Right ventricle myocardium inferior (tissue), 1 donor: ENCODE measurements around the gene MCM8. TPM values are rescaled to one million over a fixed set of nuclear protein-coding genes. Genes with fewer than 3 reads are reported as not detected.
A peak's percentile ranks its signal among the peaks of the same experiment; 100 is the strongest.

Experiments
- ATAC-seq: fragments of 200-7000 bp; cut with Tn5 transposase; one replicate; pipeline ENCODE4 v1.9.1; 2020; ENCODE audit warnings: mild to moderate bottlenecking, moderate library complexity
- DNase-seq: peaks from one replicate; pipeline ENCODE4 v3.0.0; 2021; ENCODE audit errors: missing footprints
- intact Hi-C: fragments of 100-400 bp; cut with DNase I; formaldehyde crosslinking; loops from one replicate; pipeline ENCODE4 v1.11.0; 2022
- long read RNA-seq: library from polyadenylated mRNA; unstranded; transcript quantifications from one replicate; pipeline ENCODE4 v2.0.0, GENCODE V29; 2021
- total RNA-seq: library from RNA; stranded (reverse); fragmentation: NEBNext Ultra II Directional; extraction: Animal tissue kit (Norgen Biotek cat#: 25700); gene quantifications from one replicate; pipeline ENCODE4 v1.2.1, GENCODE V29; 2021
- donor health status: DM: no; HTN: yes; CAD: no; lungs with severe emphysema.

MCM8 gene
- total RNA-seq = 6.4 TPM
- long read RNA-seq, full-length matches to known transcripts = 1 of 1 reads
- long read RNA-seq, partial matches to known transcripts = 0 of 1 reads
- long read RNA-seq, other reads (novel, unspliced or antisense) = 0 of 1 reads

DNA sequence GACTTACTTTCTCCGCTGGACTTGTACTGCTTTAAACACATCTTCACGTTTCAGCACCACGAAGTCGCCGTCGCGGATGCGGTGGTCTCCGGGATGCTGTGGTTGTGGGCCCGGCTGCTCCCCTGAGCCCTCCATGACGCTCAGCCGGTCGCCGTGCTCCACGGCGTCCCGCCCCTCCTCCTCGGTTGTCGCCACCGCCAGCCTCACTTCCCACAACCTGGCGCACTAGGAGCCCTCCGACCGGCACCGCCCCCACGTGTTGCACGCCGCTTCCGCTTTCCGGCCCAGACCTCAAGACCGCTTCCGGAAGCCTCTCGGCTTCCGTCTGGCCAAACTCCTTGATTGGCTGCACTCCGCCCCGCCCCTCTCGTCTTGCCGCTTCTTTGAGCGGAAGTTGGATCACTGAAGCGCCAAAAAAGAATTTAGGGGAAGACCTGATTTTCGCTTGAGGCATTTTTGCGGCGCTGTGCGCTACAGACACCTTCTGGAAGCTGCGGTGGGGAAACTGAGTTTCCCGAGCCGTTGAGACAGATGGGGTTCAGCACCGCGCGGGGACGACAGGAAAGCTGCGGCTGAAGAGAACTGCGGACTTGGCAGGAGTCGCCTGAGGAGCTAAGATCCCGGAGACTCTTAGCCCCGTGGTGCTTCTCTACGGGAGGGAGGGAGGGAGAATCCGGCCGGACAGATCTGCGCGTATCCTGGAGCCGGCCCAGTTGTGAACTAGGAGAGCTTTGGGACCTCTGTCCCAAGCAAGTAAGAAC, at the start of gene MCM8, which contains the start of gene TRMT6:
MCM8 (plus strand) TSS at position 382 of the 761 bp plus-strand sequence. CDS start 1,364 bp downstream, outside the sequence.
TRMT6 (minus strand) TSS at position 263 of the 761 bp plus-strand sequence; CDS start at position 135, 128 bp downstream.
- peak; percentile 99 for ATAC-seq
- DNase-seq = peak; percentile 99
- intact Hi-C loops = loop anchor here (1.0 kb wide), 1 partner anchor 127 kb away; no protein-coding TSS in a partner anchor

DNA sequence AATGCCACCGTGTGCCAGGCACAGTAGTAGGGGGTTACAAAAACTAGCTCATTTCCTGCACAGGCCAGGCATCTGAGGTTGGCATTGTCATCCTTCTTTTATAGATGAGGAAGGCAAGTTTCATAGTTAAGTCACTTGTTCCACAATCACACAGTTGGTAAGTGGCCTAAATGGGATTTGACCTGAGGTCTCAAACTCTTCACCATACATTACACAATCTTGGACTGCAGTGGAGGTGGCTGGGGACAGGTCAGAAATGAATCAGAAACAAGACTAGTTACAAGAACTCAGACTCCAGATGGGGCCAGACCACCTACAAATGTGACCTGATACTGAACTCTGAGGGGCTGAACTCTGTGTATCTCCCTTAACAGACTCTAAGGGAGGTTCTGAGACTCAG, 49.5 kb upstream of the MCM8 start:
- no peak for ATAC-seq
- intact Hi-C loops = no loop called here
- DNase-seq = no peak

DNA sequence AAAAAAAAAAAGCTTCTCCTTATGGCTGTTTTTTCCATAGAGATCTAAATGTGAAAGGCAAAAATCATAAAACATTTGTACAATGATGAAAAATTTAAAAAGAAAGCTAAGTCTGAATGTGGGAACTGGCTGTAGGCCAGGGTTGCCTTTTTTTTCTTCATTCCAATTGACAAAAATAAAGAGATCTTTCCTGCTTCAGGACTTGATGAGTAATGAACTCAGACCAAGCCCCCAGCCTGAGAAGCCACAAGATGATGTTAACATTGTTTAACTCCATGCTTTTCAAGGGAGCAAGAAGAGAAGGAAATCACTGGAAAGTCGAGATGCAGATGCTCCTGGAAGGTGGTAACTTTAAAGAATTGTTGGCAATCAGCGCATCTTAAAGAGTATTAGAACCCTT, 41.5 kb upstream of the MCM8 start:
- intact Hi-C loops = no loop called here
- ATAC-seq (no peak), DNase-seq (no peak)

DNA sequence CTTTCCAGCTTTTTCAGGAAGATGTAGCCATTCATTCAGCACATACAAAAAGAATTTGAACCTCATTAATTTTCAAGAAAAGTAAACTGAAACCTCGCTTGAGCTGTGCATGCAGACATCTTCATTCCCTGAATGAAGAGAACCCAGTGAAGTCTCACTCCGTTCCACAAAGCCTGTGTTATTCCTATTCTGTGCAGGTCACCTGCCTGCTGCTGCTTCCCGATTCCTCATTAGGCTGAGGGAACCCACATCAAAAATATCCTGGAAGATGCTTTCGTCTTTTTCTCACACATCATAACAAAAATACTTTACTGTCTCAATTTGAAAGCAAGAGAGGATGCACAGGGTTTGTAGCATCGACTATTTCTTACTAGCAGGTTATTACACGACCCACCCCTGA, 40.3 kb upstream of the MCM8 start:
- DNase-seq = no peak
- ATAC-seq = no peak
- intact Hi-C loops = no loop called here

GRCh38 chr20:5913166-5913565, 37.3 kb upstream of the MCM8 start:
- intact Hi-C loops = no loop called here

DNA sequence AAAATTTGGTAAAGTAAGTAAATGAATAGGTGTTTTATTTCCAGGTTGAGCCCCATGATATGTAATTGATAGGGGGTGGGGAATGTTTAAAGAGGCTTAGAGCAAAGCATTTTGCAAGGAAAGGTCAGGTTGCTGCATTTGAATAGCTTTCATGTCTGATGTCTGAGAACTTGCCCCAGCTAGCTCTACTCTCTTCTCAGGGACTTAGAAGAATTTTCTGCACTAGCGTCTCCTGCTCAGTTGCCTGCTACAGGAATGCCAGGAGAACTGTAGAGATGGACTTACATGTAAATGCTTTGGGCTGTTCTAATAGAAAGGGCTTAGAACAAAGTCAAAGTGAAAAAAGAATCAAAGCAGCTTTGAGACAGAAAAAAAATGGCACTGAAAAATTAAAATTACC, 35.6 kb upstream of the MCM8 start:
- no peak for ATAC-seq
- intact Hi-C loops = no loop called here
- DNase-seq = no peak

More at GRCh38 chr20:5913166-5913565, 37.3 kb upstream of the MCM8 start:
- ATAC-seq (no peak), DNase-seq (no peak)

- intact Hi-C loops = no loop called here
- no peak for DNase-seq
- no peak for ATAC-seq
These were observed 31.4 kb upstream of the MCM8 start for GRCh38 chr20:5918856-5919625.

DNA sequence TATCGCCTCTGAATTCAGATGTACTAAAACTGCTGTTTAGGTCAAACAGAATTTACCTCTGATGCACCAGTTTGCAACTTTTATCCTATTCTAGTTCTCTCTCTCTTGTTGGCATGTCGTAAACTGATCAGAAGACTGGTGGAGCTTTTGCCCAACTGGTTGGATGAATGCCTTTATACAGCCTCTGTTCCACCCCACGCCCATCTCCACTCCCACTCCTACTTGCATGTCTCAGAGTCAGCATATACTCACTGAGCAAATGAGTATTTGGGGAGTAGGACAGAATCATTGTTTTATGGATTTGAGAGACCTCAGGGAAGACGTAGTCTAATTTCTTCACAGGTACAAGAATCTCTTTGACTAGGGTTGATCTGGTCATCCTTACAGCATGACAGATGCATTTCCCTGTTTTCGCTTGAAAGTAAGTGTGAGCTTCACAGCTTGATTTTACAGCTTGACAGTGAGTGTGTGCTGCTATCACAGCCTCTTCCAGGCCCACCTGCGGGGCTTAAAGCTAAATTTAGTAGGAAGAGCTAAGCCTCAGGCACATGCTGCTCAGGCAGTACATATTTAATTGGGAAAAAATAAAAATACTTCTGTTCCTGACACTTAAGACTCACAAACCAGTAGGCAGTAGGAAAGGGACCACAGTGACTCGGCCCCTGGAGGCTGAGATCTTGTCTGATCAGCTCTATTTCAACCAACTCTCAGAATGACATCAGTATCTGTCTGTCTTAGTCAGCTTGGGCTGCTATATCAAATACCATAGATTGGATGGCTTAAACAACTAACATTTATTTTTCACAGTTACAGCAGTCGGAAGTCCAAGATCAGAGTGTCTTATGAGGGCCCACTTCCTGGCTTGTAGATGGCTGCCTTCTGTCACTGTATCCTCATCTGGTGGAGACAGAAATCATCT, 30.6 kb upstream of the MCM8 start:
- no peak for DNase-seq
- intact Hi-C loops = no loop called here
- ATAC-seq = no peak

- ATAC-seq = no peak
- no peak for DNase-seq
- intact Hi-C loops = no loop called here
These were observed 29.9 kb upstream of the MCM8 start for GRCh38 chr20:5920581-5920980.

DNA sequence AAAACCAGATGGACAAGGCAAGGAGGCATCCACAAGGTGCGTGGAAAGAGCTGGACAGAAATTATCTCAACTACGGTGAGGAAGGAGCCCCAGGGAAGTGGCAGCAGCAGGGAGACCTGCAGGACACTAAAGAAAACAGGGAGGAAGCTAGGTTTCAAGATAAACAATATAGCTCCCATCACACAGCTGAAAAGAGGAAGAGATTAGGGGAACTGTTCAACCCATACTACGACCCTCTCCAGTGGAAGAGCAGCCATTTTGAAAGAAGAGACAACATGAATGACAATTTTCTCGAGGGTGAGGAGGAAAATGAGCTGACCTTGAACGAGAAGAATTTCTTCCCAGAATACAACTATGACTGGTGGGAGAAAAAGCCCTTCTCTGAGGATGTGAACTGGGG, 27.0 kb upstream of the MCM8 start:
- intact Hi-C loops = no loop called here
- ATAC-seq (no peak), DNase-seq (no peak)

DNA sequence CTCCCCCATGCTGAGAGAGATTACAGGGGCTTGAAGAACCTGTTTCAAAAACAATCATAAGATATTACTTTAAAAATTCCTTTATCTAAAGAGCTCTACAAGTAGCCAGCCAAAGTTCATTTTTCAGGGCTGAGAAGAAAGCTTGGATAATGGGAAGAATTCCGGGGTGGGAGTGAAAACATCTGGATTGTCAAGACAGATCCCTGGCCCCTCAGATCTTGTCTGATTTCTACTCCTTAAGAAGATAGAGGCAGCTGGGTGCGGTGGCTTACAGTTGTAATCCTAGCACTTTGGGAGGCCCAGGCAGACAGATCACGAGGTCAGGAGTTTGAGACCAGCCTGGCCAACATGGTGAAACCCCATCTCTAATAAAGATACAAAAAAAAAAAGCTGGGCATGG, 24.9 kb upstream of the MCM8 start:
- intact Hi-C loops = no loop called here
- DNase-seq = no peak
- ATAC-seq = no peak

GRCh38 chr20:5927749-5928462, 22.5 kb upstream of the MCM8 start:
- intact Hi-C loops = no loop called here
- DNase-seq (no peak), ATAC-seq (no peak)

GRCh38 chr20:5928836-5929715, 21.4 kb upstream of the MCM8 start:
- ATAC-seq (no peak), DNase-seq (no peak)
- intact Hi-C loops = no loop called here

- intact Hi-C loops = loop anchor here (5.0 to 10.0 kb wide), 2 partner anchors 124 to 377 kb away; no protein-coding TSS in a partner anchor
- DNase-seq = no peak
- no peak for ATAC-seq
These were observed 19.0 kb upstream of the MCM8 start for GRCh38 chr20:5931411-5931810.

DNA sequence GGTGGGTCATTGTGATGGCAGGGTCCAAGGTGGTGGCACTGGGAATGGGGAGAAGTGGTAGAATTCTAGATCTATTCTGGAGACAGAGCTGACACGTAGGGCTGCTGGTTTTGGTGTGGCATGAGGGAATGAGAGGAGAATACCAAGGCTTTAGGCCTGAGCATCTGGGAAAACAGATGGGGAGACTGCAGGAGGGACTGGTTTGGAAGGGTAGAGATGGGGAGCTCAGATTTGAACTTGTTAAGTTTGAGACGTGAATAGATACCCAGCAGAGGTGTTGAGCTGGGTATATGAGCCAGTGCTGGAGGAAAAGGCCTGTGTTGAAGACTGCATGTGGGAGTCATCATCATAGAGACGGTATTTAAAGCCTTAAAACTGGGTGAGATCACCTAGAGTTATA, 17.7 kb upstream of the MCM8 start:
- no peak for DNase-seq
- no peak for ATAC-seq
- intact Hi-C loops = loop anchor here (5.0 to 10.0 kb wide), 2 partner anchors 125 to 378 kb away; no protein-coding TSS in a partner anchor

DNA sequence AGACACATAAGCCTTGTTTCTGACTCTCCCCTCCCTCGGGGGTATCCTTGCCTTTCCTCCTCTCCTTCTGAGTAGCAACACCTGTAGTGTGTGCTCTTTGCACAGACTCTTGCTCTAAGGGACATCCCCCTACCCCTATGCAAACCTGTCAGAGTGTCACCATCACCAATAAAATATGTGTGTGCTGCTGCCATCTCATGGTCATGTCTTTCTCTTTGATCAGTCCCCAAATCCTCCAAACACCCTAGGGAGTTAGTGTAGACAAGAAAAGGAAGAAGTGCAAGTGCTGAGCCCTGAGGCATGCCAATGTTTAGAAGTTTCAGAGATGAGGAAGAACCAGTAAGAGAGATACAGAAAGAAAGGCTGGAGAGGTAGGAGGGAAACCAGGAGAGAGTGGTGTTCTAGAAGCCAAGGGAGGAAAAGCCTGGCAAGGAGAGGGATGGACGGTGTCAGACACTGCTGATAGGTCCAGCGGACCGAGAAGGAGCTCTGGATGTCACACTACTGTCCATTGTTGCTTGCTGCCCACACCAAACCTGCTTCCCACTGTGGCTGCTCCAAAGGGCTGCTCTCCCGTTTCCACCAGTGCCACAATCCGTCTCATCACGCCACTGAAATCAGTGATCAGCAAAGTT, 16.5 kb upstream of the MCM8 start:
- intact Hi-C loops = loop anchor here (5.0 to 10.0 kb wide), 2 partner anchors 127 to 379 kb away; no protein-coding TSS in a partner anchor
- peak; percentile 66 for ATAC-seq

DNA sequence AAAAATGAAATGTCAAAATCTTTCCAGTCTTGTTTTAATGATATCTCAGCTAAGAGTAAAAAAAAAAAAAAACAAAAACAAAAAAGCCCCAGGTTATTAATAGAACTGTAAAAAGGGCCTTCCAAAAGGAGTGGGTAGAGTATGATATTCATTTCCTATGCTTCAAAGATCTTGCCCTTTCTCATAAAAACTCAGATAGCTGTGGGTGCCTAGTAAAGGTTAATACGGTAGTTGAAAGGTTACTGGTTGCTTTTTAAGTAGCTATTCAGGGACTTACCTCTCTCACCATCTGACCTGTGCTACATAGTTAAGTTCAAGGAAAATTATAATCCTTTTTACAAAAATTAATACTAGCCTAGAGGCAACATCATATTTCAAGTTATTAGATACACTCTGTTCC, 15.1 kb upstream of the MCM8 start:
- DNase-seq (no peak), ATAC-seq (no peak)
- intact Hi-C loops = loop anchor here (10.0 kb wide), 1 partner anchor 381 kb away; no protein-coding TSS in a partner anchor

More for the DNA sequence above, 16.5 kb upstream of the MCM8 start:
- no peak for DNase-seq
